ENCODE results near the gene RTN3.
"Not testable (repeated sequence)": the region's sequence is repeated elsewhere in the genome, so short reads cannot be mapped to it uniquely, and the experiment has no call there.

RTN3 gene

GRCh38 chr11:63770763-63771162, 89.5 kb downstream of the RTN3 start:
- no peak for FAIRE-seq

GRCh38 chr11:63771741-63772318, 90.5 kb downstream of the RTN3 start:
- FAIRE-seq: not testable (repeated sequence)

GRCh38 chr11:63775191-63775590, 93.9 kb downstream of the RTN3 start:
- FAIRE-seq: no peak

DNA sequence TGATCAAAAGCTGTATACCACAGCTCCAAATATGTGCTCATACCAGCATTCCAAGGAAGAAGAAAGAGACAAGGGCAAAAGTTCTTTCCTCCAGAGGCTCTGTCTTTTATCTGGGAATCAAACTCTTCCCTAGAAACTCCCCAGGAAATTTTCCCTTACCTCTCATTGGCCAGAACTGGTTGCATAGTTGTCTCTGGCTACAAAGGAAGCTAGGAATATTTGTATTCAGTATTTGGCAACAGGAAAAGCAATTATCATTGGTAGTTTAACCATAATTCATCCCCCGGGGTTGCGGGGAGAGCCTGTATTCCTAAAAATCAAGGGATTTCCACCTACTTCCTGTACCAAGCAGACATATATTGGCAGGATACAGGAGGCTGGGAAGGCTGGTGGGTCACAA, 97.7 kb downstream of the RTN3 start:
- no peak for FAIRE-seq

- FAIRE-seq: no peak
These were observed 101.4 kb downstream of the RTN3 start for GRCh38 chr11:63782749-63783148.

GRCh38 chr11:63783925-63784592, 102.8 kb downstream of the RTN3 start:
- FAIRE-seq: no peak

DNA sequence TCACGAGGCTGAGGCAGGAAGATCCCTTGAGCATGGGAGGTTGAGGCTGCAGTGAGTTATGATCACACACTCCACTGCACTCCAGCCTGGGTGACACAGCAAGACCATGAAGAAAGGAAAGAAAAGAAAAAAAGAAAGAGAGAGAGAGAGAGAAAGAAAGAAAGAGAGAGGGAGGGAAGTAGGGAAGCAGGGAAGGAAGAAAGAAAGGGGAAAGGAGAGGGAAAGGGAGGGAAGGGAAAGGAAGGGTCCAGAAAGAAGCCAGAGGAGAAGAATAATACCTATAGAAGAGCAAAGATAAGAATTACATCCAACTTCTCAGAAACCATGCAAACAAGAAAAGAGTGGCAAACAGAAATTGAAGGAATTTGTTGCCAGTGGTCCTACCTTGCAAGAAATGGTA, 104.5 kb downstream of the RTN3 start:
- no peak for FAIRE-seq

DNA sequence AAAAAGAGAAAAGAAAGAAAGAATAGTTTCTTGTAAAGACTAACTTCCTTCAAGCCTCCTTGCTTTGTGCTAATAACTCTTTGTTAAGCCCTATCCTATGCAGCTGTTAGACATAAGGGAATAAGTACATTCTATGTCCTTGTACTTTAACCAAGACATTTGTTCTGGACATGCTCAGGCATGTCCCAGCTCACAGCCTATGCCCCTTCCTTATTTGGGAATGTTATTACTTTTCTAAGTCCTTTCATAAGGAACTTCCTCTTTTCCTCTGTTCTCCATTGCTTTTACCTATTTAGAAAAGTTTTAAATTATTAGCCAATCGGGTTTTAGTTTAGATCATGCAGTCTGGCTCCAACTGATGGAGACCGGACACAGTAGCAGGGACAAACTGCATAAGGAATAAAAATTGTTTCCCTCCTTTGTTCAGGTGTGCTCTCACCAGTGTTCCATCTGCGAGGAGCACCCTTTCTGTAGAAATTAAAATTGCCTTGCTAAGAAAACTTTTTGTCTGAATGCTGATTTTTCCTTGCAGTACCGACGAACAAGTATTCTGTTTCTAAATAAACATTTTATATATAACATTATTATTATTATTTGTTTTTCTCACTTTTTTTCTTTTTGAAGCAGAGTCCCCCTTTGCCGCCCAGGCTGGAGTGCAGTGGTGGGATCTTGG, 110.3 kb downstream of the RTN3 start:
- no peak for FAIRE-seq

GRCh38 chr11:63793161-63793560, 111.9 kb downstream of the RTN3 start:
- FAIRE-seq: no peak

DNA sequence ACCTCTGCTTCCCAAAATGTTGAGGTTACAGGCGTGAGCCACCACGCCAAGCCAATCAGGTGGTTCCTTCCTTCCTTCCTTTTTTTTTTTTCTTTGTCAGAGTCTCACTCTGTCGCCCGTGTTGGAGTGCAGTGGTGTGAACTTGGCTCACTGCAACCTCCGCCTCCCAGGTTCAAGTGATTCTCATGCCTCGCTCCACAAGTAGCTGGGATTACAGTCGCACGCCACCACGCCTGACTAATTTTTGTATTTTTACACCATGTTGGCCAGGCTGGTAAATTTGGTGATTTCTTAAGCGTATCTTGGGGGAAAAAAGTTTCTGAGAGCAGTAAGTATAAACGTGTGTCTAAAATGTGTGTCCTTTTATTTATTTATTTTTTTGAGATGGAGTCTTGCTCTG, 113.8 kb downstream of the RTN3 start:
- no peak for FAIRE-seq

- no peak for FAIRE-seq
These were observed 119.6 kb downstream of the RTN3 start for GRCh38 chr11:63800921-63801320.

DNA sequence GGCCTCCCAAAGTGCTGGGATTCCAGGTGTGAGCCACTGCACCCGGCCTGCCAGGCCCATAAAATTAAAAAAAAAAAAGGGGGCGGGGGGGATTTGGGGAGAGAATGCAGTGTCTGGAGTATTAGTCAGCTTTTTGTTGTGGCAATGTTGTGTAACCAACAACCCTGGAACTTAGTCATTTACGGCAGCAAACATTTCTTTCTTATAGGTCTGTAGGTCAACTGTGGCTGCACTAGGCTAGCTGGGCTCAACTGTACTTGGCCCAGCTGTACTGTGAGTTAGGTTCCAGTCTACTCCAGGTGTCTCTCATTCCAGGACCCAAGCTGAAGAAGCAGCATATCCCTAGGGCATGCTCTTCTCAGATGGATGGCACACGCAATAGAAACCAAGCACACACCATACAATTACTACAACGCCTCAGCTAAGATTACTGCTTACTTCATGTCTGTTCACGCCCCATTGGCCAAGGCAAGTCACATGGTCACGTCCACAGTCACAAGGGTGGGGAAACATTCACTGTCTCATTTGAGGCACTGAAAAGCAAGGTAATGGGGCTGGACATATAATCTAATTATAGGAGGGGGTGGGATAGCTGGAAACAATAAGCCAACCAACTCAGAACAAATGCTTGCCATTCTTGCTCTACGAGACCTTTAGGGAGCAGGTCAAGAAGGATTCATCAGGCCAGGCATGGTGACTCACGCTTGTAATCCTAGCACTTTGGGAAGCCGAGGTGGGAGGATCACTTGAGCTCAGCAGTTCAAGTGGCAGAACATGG, 121.5 kb downstream of the RTN3 start:
- FAIRE-seq: no peak

GRCh38 chr11:63804259-63804658, 123.0 kb downstream of the RTN3 start:
- no peak for FAIRE-seq

GRCh38 chr11:63805844-63806415, 124.6 kb downstream of the RTN3 start:
- FAIRE-seq: no peak
